Glutamatergic neuron (in vitro differentiated cells): ENCODE measurements around the gene HOXB6. TPM values are rescaled to one million over a fixed set of nuclear protein-coding genes. Genes with fewer than 3 reads are reported as not detected.

Experiments
- DNase-seq: peaks from one replicate; pipeline ENCODE4 v3.0.0; 2022
- H3K27ac Mint-ChIP-seq: one replicate; pipeline ENCODE4 v1.8.0; 2020; ENCODE audit warnings: mild to moderate bottlenecking, mixed read lengths, inconsistent platforms; ENCODE audit not compliant: unreplicated experiment
- H3K27me3 Mint-ChIP-seq: one replicate; pipeline ENCODE4 v1.8.0; 2020; ENCODE audit warnings: mild to moderate bottlenecking, moderate library complexity, mixed read lengths, inconsistent platforms; ENCODE audit not compliant: unreplicated experiment
- H3K36me3 Mint-ChIP-seq: one replicate; pipeline ENCODE4 v1.8.0; 2020; ENCODE audit warnings: mild to moderate bottlenecking, mixed read lengths, inconsistent platforms; ENCODE audit not compliant: unreplicated experiment
- H3K4me1 Mint-ChIP-seq: one replicate; pipeline ENCODE4 v1.8.0; 2020; ENCODE audit warnings: mild to moderate bottlenecking, low read depth, mixed read lengths, inconsistent platforms; ENCODE audit not compliant: unreplicated experiment
- H3K4me3 Mint-ChIP-seq: one replicate; pipeline ENCODE4 v1.8.0; 2020; ENCODE audit warnings: mild to moderate bottlenecking, mixed read lengths, inconsistent platforms; ENCODE audit not compliant: unreplicated experiment
- H3K9me3 Mint-ChIP-seq: one replicate; pipeline ENCODE4 v1.8.0; 2020; ENCODE audit warnings: mild to moderate bottlenecking, moderate library complexity, mixed read lengths, inconsistent platforms; ENCODE audit not compliant: unreplicated experiment
- total RNA-seq: library from RNA; stranded (reverse); fragmentation: NEBNext Ultra II Directional; extraction: Animal tissue kit (Norgen Biotek cat#: 25700); gene quantifications from one replicate; pipeline ENCODE4 v1.2.1, GENCODE V29; 2021; ENCODE audit not compliant: unreplicated experiment
- TF ChIP-seq, protein P1 (sequence below): fragments of 200-600 bp; sonication (generic); IDR thresholded peaks from one replicate; pipeline ENCODE4 v1.5.0; 2021; ENCODE audit not compliant: partially characterized antibody, unreplicated experiment

Gene HOXB6
- total RNA-seq, 1 donor from 2014 or later = not detected

DNA sequence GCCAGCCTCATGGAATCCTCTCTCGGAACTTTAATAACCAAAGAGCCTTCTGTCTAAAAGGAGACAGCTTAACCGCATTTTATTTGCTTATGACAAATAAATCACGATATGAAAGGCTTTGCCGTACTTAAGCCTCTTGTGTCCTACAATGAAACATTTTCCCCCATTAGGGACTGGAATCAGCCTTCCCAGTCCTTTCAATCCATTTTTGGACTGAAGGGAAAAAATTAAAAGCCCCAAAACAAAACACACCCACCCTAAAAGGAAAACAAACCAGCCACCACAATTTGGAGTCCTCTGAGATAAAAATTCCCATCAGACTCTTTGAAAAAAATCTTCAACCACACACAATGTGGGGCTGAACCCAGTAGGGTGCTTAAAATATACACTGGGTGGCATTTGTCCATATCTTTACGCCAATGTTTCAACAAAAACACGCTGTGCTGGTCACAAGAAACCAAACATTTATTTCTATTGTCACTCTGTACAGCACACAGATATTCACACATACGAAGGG lies 29.7 kb downstream of the HOXB6 start:
- no peak for DNase-seq
- H3K27me3 Mint-ChIP-seq = peaks cover 51% of the 10 kb centered on the region
- TF ChIP-seq, protein P1, sequence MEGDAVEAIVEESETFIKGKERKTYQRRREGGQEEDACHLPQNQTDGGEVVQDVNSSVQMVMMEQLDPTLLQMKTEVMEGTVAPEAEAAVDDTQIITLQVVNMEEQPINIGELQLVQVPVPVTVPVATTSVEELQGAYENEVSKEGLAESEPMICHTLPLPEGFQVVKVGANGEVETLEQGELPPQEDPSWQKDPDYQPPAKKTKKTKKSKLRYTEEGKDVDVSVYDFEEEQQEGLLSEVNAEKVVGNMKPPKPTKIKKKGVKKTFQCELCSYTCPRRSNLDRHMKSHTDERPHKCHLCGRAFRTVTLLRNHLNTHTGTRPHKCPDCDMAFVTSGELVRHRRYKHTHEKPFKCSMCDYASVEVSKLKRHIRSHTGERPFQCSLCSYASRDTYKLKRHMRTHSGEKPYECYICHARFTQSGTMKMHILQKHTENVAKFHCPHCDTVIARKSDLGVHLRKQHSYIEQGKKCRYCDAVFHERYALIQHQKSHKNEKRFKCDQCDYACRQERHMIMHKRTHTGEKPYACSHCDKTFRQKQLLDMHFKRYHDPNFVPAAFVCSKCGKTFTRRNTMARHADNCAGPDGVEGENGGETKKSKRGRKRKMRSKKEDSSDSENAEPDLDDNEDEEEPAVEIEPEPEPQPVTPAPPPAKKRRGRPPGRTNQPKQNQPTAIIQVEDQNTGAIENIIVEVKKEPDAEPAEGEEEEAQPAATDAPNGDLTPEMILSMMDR = no peak
- no peaks in the 10 kb centered on the region for H3K4me1 Mint-ChIP-seq
- H3K4me3 Mint-ChIP-seq = no peak overlapping the region
- H3K9me3 Mint-ChIP-seq = peaks cover 17% of the 10 kb centered on the region
- no peaks in the 10 kb centered on the region for H3K36me3 Mint-ChIP-seq
- H3K27ac Mint-ChIP-seq = no peak overlapping the region

DNA sequence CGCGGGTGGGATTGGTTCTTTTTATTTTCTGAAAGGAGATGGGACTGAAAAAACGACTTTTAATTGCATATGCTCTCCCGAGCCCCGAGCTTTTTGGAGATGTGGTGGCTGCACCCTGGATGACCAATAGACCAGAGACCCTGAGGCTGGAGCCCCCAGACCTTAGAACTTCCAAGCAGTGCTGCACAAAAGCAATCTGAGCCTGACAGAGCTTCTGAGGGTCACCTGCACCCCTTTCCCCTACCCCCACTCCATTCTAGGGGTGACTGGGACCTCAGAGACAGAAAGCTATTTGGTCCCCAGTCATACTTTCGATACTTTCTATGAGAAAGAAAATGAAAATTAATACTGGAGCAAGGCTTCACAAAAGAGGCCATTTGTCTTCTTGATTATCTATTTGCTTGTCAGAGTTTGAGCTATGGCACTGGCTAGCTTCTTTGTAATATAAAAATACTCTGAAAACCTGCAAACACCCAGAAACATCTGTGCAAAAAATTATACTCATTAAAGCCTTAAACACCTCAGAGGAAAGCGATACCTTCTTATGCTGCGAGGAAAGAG lies 30.2 kb downstream of the HOXB6 start:
- peaks cover 47% of the 10 kb centered on the region for H3K27me3 Mint-ChIP-seq
- H3K4me3 Mint-ChIP-seq = no peak overlapping the region
- no peak overlapping the region for H3K27ac Mint-ChIP-seq
- DNase-seq = no peak
- H3K36me3 Mint-ChIP-seq = no peaks in the 10 kb centered on the region
- TF ChIP-seq, protein P1 = no peak
- no peaks in the 10 kb centered on the region for H3K4me1 Mint-ChIP-seq
- H3K9me3 Mint-ChIP-seq = peaks cover 15% of the 10 kb centered on the region

DNA sequence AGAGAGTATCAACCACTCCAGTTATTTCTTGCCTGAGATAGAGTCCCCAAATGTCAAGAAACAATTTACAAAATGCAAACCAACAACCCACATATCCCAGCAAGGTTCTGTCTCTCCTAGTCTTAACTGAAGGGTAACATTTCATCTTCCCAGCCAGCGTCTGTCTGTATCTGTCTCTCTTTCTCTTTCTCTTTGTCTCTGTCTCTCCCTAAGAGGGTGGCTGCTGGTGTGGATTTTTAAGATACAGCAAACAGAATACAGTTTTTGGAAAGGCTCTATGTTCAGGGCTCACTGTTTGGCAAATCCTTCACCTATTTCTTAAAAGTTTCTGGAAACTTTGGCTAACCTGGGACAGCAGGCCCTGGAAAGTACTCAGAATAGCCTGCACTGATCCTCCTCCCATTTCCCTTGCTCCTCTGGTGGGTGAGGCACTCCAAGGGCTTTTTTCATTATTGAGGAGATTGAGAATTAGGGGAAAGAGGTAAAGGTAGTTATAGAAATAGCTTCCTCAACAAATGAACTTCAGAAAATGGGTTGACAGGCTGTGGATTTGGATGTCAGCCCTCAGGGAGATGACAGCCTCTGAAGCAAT lies 32.9 kb downstream of the HOXB6 start:
- Mint-ChIP-seq H3K9me3 (peaks cover 10% of the 10 kb centered on the region), H3K27ac (no peak overlapping the region), H3K4me3 (no peak overlapping the region), H3K36me3 (no peaks in the 10 kb centered on the region), H3K27me3 (peaks cover 42% of the 10 kb centered on the region), H3K4me1 (no peaks in the 10 kb centered on the region)
- TF ChIP-seq, protein P1 = no peak
- no peak for DNase-seq

DNA sequence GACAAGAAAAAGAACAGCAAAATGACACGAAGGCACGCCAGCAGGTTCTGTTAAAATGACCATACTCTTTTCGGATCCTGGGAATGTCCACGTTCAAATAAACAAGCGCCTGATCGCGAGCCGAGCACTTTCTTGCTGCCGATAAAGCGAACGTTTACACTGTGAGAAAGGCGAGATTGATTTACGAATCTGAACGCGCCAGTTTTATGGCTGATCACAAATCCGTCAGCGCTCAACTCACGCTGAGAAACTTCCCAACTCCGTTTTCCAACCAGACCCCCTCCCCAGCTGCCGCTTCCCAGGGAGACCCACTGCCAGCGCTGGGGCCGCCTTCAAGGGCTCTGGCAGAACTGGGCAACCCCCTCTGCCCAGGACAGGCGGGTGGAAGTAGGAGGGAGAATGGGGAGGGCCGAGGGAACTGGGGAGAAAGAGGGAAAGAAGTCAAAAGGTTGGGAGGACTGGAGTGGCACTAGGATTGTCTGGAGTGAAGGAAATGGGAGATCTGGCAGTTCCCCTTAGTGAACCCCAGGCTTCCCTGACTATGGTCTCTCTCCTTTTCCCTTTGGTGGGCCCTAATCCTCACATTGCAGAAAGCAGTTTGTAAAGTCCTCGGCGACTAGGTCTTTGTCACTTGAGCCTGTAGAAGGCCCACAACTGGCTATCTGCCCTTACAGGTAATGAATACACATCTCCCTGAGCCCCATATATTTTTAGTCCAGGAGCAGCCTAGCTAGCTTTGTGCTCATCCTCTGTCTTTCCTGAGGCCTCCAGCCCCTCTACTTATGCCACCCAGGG lies 33.6 kb downstream of the HOXB6 start:
- Mint-ChIP-seq H3K4me1 (no peaks in the 10 kb centered on the region), H3K27ac (no peak overlapping the region), H3K36me3 (no peaks in the 10 kb centered on the region), H3K27me3 (peaks cover 42% of the 10 kb centered on the region), H3K4me3 (no peak overlapping the region), H3K9me3 (peaks cover 10% of the 10 kb centered on the region)
- TF ChIP-seq, protein P1 = no peak
- no peak for DNase-seq
